SH-SY5Y (cell line): ENCODE results near the gene SLC38A3.

Experiments used
- GATA2 ChIP-seq: IDR thresholded peaks from 2 replicates; pipeline ENCODE4 v1.6.1; 2011; ENCODE audit warnings: mild to moderate bottlenecking, low read depth, low read length
- GATA3 ChIP-seq: IDR thresholded peaks from 2 replicates; pipeline ENCODE4 v1.6.1; 2011; ENCODE audit warnings: low read depth, mild to moderate bottlenecking, low read length, moderate library complexity

- TF ChIP-seq GATA2 = no peak
- no peak for TF ChIP-seq GATA3
Observed at GRCh38 chr3:50211930-50212329, 6.9 kb downstream of the SLC38A3 start.
